ENCODE results near the gene BCLAF1.

DNA sequence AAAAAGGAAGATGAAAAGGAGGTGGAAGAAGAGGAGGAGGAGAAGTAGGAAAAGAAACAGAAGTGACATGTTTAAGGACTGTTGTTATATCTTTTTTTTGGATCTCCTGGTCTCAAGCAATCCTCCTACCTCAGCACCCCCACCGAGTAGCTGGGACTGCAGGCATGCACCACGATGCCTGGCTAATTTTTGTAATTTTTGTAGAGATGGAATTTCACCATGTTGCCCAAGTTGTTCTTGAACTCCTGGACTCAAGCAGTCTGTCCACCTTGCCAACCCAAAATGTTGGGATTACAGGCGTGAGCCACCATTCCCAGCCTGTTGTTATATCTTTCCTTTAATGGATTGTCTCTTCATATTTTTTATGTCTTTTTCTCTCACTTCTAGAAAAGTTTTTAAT, 19.5 kb upstream of the BCLAF1 start:
- no peak for TF ChIP-seq CTCF (IDR thresholded peaks at IDR 0.05)
- no peak for TF ChIP-seq EP300 (IDR thresholded peaks at IDR 0.05)
- TF ChIP-seq POLR2A (IDR thresholded peaks at IDR 0.05) = no peak
